ENCODE data around the gene MACROD1. TPM values are rescaled to one million over a fixed set of nuclear protein-coding genes. Genes with fewer than 3 reads are reported as not detected.

Gene MACROD1
- total RNA-seq, 2 experiments from 2014 or later: 38.7 to 48.6 TPM

DNA sequence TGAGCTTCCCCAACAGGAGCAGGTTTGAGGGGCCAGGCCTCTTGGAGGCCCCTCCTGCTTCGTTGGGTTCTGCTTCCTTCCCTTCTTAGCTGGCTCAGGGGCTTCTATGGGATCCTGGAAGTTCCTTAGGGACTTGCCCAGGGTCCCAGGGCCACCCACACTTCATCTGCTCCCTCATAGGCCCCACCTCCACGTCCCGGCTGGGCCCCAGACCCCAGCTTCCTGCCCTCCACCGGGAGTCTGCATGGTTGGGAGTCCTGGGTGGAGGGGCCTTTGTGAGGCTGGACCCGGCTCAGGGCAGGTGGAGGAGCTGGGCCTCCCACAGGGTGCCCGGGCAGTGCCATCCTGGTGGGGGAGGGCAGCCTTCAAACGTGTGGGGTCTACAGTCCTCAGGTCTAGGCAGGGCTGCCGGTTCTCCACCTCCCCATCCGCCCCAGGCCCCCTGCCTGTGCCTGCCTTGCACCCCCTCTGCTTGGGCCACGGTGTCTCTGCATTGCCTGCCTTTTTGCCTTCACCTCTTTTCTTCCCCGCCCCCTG is 168.0 kb downstream of the MACROD1 start:
- H3K4me1 Mint-ChIP-seq (ENCODE audit: low read depth): peaks cover 8% of the 10 kb centered on the region
- intact Hi-C loops (cut with micrococcal nuclease): no loop called here
- peaks cover 3% of the 10 kb centered on the region for H3K27me3 Mint-ChIP-seq (ENCODE audit: low read depth)
- CTCF ChIA-PET: no interaction called here
- H3K36me3 Mint-ChIP-seq (ENCODE audit: low read depth): peaks cover 19% of the 10 kb centered on the region
- no peak overlapping the region for H3K4me3 Mint-ChIP-seq
- H3K27ac Mint-ChIP-seq: no peak overlapping the region
- H3K9me3 Mint-ChIP-seq: no peaks in the 10 kb centered on the region
- DNase-seq: no peak

- DNase-seq: no peak
- intact Hi-C loops (cut with micrococcal nuclease): no loop called here
- CTCF ChIA-PET: no interaction called here
- peaks cover 19% of the 10 kb centered on the region for H3K36me3 Mint-ChIP-seq (ENCODE audit: low read depth)
- peaks cover 3% of the 10 kb centered on the region for H3K27me3 Mint-ChIP-seq (ENCODE audit: low read depth)
- H3K4me3 Mint-ChIP-seq: no peak overlapping the region
- peaks cover 8% of the 10 kb centered on the region for H3K4me1 Mint-ChIP-seq (ENCODE audit: low read depth)
- H3K9me3 Mint-ChIP-seq: no peaks in the 10 kb centered on the region
- H3K27ac Mint-ChIP-seq: no peak overlapping the region
Observed at GRCh38 chr11:63997104-63997700, 168.7 kb downstream of the MACROD1 start.

DNA sequence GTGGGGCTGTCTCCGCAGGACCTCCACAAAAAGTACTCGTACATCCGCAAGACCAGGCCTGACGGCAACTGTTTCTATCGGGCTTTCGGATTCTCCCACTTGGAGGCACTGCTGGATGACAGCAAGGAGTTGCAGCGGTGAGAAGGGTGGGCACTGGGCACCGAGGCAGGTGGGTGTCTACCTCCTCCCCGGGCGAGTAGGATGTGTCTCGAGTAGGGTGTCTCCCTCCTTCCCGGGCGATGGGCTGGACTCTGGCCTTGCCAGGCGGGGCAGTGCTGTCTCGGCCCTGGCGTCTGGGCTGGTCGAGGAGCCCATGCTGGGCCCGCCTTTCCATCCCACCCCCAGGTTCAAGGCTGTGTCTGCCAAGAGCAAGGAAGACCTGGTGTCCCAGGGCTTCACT is 169.4 kb downstream of the MACROD1 start:
- Mint-ChIP-seq H3K27ac (no peak overlapping the region), H3K36me3 (ENCODE audit: low read depth) (peaks cover 23% of the 10 kb centered on the region), H3K9me3 (no peaks in the 10 kb centered on the region), H3K4me1 (ENCODE audit: low read depth) (peaks cover 10% of the 10 kb centered on the region), H3K4me3 (no peak overlapping the region), H3K27me3 (ENCODE audit: low read depth) (peaks cover 3% of the 10 kb centered on the region)
- intact Hi-C loops (cut with micrococcal nuclease): no loop called here
- CTCF ChIA-PET: no interaction called here
- DNase-seq: no peak

GRCh38 chr11:63993993-63994392 is 171.9 kb downstream of the MACROD1 start:
- Mint-ChIP-seq H3K9me3 (no peaks in the 10 kb centered on the region), H3K4me3 (no peak overlapping the region), H3K36me3 (ENCODE audit: low read depth) (peaks cover 35% of the 10 kb centered on the region), H3K27me3 (ENCODE audit: low read depth) (no peaks in the 10 kb centered on the region), H3K4me1 (ENCODE audit: low read depth) (peaks cover 7% of the 10 kb centered on the region), H3K27ac (no peak overlapping the region)
- CTCF ChIA-PET: interaction anchor here (1.2 kb wide), 1 partner anchor 25 kb away, joined by 4 read pairs; no protein-coding TSS in a partner anchor
- DNase-seq: no peak
- intact Hi-C loops (cut with micrococcal nuclease): no loop called here

GRCh38 chr11:63993100-63993499 is 172.8 kb downstream of the MACROD1 start:
- peaks cover 12% of the 10 kb centered on the region for H3K4me1 Mint-ChIP-seq (ENCODE audit: low read depth)
- H3K9me3 Mint-ChIP-seq: no peaks in the 10 kb centered on the region
- no peak overlapping the region for H3K27ac Mint-ChIP-seq
- CTCF ChIA-PET: no interaction called here
- intact Hi-C loops (cut with micrococcal nuclease): no loop called here
- DNase-seq: no peak
- H3K36me3 Mint-ChIP-seq (ENCODE audit: low read depth): peaks cover 40% of the 10 kb centered on the region
- no peak overlapping the region for H3K4me3 Mint-ChIP-seq
- H3K27me3 Mint-ChIP-seq (ENCODE audit: low read depth): no peaks in the 10 kb centered on the region

DNA sequence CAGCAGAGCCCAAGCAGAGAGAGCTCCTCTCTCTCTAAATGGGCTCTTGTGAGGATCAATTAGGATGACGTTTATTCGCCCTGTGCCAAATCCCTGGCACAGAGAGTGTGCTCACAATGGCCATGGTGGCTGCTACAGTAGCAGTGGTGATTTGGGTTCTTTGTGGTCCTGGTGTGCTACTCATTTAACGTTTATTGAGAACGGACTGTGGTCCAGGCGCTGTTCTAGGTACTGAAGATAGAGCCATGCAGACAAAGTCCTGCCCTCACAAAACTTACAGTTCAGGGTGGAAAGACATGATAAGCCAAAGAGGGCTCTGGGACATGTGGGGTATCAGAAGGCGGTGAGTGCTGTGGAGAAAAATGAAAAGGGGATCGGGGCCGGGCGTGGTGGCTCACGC is 174.4 kb downstream of the MACROD1 start:
- H3K36me3 Mint-ChIP-seq (ENCODE audit: low read depth): peaks cover 33% of the 10 kb centered on the region
- CTCF ChIA-PET: interaction anchor here (1.7 kb wide), 1 partner anchor 9 kb away, joined by 10 read pairs; no protein-coding TSS in a partner anchor

GRCh38 chr11:63986932-63987513 is 178.9 kb downstream of the MACROD1 start:
- Mint-ChIP-seq H3K4me3 (peak overlapping the region; percentile 68), H3K27ac (no peak overlapping the region), H3K4me1 (ENCODE audit: low read depth) (peaks cover 29% of the 10 kb centered on the region), H3K36me3 (ENCODE audit: low read depth) (peaks cover 23% of the 10 kb centered on the region), H3K9me3 (no peaks in the 10 kb centered on the region), H3K27me3 (ENCODE audit: low read depth) (no peaks in the 10 kb centered on the region)
- CTCF ChIA-PET: interaction anchor here (1.0 to 2.0 kb wide), 2 partner anchors 13 to 149 kb away, joined by 4 to 11 read pairs; no protein-coding TSS in a partner anchor
- no peak for DNase-seq
- intact Hi-C loops (cut with micrococcal nuclease): loop anchor here (1.0 to 5.0 kb wide), 2 partner anchors 13 to 70 kb away; partner anchors contain the start of genes COX8A and RCOR2

More for the DNA sequence above, 174.4 kb downstream of the MACROD1 start:
- no peaks in the 10 kb centered on the region for H3K9me3 Mint-ChIP-seq
- intact Hi-C loops (cut with micrococcal nuclease): no loop called here
- no peaks in the 10 kb centered on the region for H3K27me3 Mint-ChIP-seq (ENCODE audit: low read depth)
- DNase-seq: no peak
- no peak overlapping the region for H3K27ac Mint-ChIP-seq
- no peak overlapping the region for H3K4me3 Mint-ChIP-seq
- peaks cover 22% of the 10 kb centered on the region for H3K4me1 Mint-ChIP-seq (ENCODE audit: low read depth)

DNA sequence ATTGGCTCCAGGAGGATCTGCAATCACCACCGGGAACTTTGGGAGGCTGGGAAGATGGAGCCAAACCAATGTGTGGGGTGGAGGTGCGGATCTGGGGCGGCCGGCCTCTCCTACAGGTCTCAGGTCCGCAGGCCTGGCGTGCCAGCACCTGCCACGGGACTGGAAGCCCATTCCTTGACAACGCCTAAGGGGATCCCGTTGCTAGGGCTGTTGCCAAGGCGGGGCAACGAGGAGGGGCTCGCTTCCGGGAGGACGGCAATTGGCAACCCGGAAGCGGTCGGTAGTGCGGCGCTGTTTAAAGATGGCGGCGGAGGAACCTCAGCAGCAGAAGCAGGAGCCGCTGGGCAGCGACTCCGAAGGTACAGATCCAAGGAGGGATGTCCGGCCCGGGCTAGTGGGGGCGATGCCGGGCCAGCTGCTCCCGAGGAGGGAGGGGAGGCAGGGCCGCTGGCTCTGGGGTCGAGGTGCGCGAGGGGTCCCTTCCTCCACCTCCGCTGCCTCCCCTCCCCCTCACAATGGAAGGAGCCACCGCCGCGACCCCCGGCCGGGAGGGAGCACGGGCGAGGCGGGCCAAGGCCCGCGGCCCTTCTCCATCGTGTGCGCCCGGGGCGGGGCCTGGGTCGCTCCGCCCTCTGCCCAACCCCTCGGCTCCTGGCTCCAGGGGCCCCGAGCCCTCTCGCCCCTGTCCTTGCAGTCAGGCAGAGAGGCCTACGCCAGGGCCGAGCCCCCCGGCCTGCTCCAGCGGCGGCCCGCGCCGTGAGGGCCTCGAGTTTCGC is 179.6 kb downstream of the MACROD1 start, which contains the start of gene OTUB1:
OTUB1 (plus strand) TSS at position 283 of the 776 bp plus-strand sequence; CDS start at position 302, 19 bp downstream.
- H3K4me1 Mint-ChIP-seq (ENCODE audit: low read depth): peaks cover 30% of the 10 kb centered on the region
- H3K27me3 Mint-ChIP-seq (ENCODE audit: low read depth): no peaks in the 10 kb centered on the region
- CTCF ChIA-PET: interaction anchor here (0.7 to 2.0 kb wide), 3 partner anchors 14 to 150 kb away, joined by 3 to 11 read pairs (median 3); no protein-coding TSS in a partner anchor
- H3K36me3 Mint-ChIP-seq (ENCODE audit: low read depth): peaks cover 17% of the 10 kb centered on the region
- peak within 1 kb of the TSS; percentile 93 for H3K27ac Mint-ChIP-seq
- peak within 1 kb of the TSS; percentile 94 for H3K4me3 Mint-ChIP-seq
- intact Hi-C loops (cut with micrococcal nuclease): loop anchor here (1.0 to 5.0 kb wide), 2 partner anchors 12 to 69 kb away; partner anchors contain the start of genes COX8A and RCOR2
- DNase-seq: peak; percentile 91
- H3K9me3 Mint-ChIP-seq: no peaks in the 10 kb centered on the region

GRCh38 chr11:63985812-63986155 is 180.1 kb downstream of the MACROD1 start:
- H3K27ac Mint-ChIP-seq: peak overlapping the region; percentile 93
- intact Hi-C loops (cut with micrococcal nuclease): loop anchor here (1.0 to 5.0 kb wide), 2 partner anchors 11 to 68 kb away; partner anchors contain the start of genes COX8A and RCOR2

GRCh38 chr11:63979426-63979825 is 186.5 kb downstream of the MACROD1 start:
- H3K9me3 Mint-ChIP-seq: no peaks in the 10 kb centered on the region
- no peak overlapping the region for H3K27ac Mint-ChIP-seq
- no peak overlapping the region for H3K4me3 Mint-ChIP-seq

More at GRCh38 chr11:63985812-63986155, 180.1 kb downstream of the MACROD1 start:
- Mint-ChIP-seq H3K36me3 (ENCODE audit: low read depth) (peaks cover 17% of the 10 kb centered on the region), H3K9me3 (no peaks in the 10 kb centered on the region), H3K4me3 (peak overlapping the region; percentile 94), H3K4me1 (ENCODE audit: low read depth) (peaks cover 33% of the 10 kb centered on the region), H3K27me3 (ENCODE audit: low read depth) (no peaks in the 10 kb centered on the region)
- peak; percentile 76 for DNase-seq
- CTCF ChIA-PET: interaction anchor here (0.7 kb wide), 2 partner anchors 15 to 149 kb away, joined by 3 read pairs; no protein-coding TSS in a partner anchor

GRCh38 chr11:63978551-63979239 is 187.2 kb downstream of the MACROD1 start:
- no peak for DNase-seq
- CTCF ChIA-PET: interaction anchor here (0.7 kb wide), 1 partner anchor 120 kb away, joined by 3 read pairs; no protein-coding TSS in a partner anchor
- Mint-ChIP-seq H3K27ac (no peak overlapping the region), H3K4me3 (peak overlapping the region; percentile 2), H3K4me1 (ENCODE audit: low read depth) (peaks cover 32% of the 10 kb centered on the region), H3K9me3 (no peaks in the 10 kb centered on the region), H3K27me3 (ENCODE audit: low read depth) (no peaks in the 10 kb centered on the region), H3K36me3 (ENCODE audit: low read depth) (peaks cover 22% of the 10 kb centered on the region)
- intact Hi-C loops (cut with micrococcal nuclease): no loop called here

More at GRCh38 chr11:63979426-63979825, 186.5 kb downstream of the MACROD1 start:
- DNase-seq: no peak
- Mint-ChIP-seq H3K27me3 (ENCODE audit: low read depth) (no peaks in the 10 kb centered on the region), H3K4me1 (ENCODE audit: low read depth) (peaks cover 28% of the 10 kb centered on the region), H3K36me3 (ENCODE audit: low read depth) (peaks cover 21% of the 10 kb centered on the region)
- CTCF ChIA-PET: no interaction called here
- intact Hi-C loops (cut with micrococcal nuclease): no loop called here
